ENCODE data around the gene FCRLA. TPM values are rescaled to one million over a fixed set of nuclear protein-coding genes. Genes with fewer than 3 reads are reported as not detected.
"Not testable (repeated sequence)": the region's sequence is repeated elsewhere in the genome, so short reads cannot be mapped to it uniquely, and the experiment has no call there.

Gene FCRLA
- under 1 TPM; 0.36 to 0.48 (median 0.42) TPM for polyA plus RNA-seq

- Mint-ChIP-seq H3K4me1 (no peaks in the 10 kb centered on the region), H3K4me3 (no peak within 1 kb of the TSS), H3K9me3 (no peaks in the 10 kb centered on the region), H3K36me3 (peaks cover 0 to 6% (median 0%) of the 10 kb centered on the region in 3 donors), H3K27ac (no peak within 1 kb of the TSS), H3K27me3 (ENCODE audit: low read depth in 3 of 3) (no peaks in the 10 kb centered on the region)
- DNase-seq, result no peak
Measured at GRCh38 chr1:161706482-161707347, at the start of gene FCRLA. TSS of gene FCRLA (plus strand) at chr1:161707229. CDS start at chr1:161707265, 36 bp downstream.

GRCh38 chr1:161658524-161658923 is 48.5 kb upstream of the FCRLA start:
- H3K4me1 Mint-ChIP-seq; H3K36me3 Mint-ChIP-seq; H3K9me3 Mint-ChIP-seq; H3K27ac Mint-ChIP-seq; H3K27me3 Mint-ChIP-seq (ENCODE audit: low read depth in 3 of 3); H3K4me3 Mint-ChIP-seq; DNase-seq: not testable (repeated sequence)

GRCh38 chr1:161661660-161662311 is 45.2 kb upstream of the FCRLA start:
- DNase-seq, result peak; percentile 31 to 62 (median 61)
- not testable (repeated sequence) for H3K4me3 Mint-ChIP-seq; H3K4me1 Mint-ChIP-seq; H3K36me3 Mint-ChIP-seq; H3K27me3 Mint-ChIP-seq (ENCODE audit: low read depth in 3 of 3); H3K27ac Mint-ChIP-seq; H3K9me3 Mint-ChIP-seq

GRCh38 chr1:161662684-161663339 is 44.2 kb upstream of the FCRLA start, which contains the start of gene FCGR2B:
TSS of gene FCGR2B (plus strand) at chr1:161663143. CDS start at chr1:161663242, 99 bp downstream.
- H3K4me3 Mint-ChIP-seq; H3K9me3 Mint-ChIP-seq; H3K4me1 Mint-ChIP-seq; H3K27ac Mint-ChIP-seq; DNase-seq; H3K36me3 Mint-ChIP-seq; H3K27me3 Mint-ChIP-seq (ENCODE audit: low read depth in 3 of 3): not testable (repeated sequence)

- H3K4me1 Mint-ChIP-seq; DNase-seq; H3K27ac Mint-ChIP-seq; H3K9me3 Mint-ChIP-seq; H3K4me3 Mint-ChIP-seq; H3K27me3 Mint-ChIP-seq (ENCODE audit: low read depth in 3 of 3); H3K36me3 Mint-ChIP-seq: not testable (repeated sequence)
Measured at GRCh38 chr1:161663569-161663968, 43.5 kb upstream of the FCRLA start.

- H3K27me3 Mint-ChIP-seq (ENCODE audit: low read depth in 3 of 3); H3K36me3 Mint-ChIP-seq; H3K4me1 Mint-ChIP-seq: not testable (repeated sequence)
Measured at GRCh38 chr1:161664689-161665088, 42.3 kb upstream of the FCRLA start.

GRCh38 chr1:161671045-161672020 is 35.7 kb upstream of the FCRLA start:
- not testable (repeated sequence) for H3K9me3 Mint-ChIP-seq; H3K27me3 Mint-ChIP-seq (ENCODE audit: low read depth in 3 of 3); H3K36me3 Mint-ChIP-seq; DNase-seq; H3K27ac Mint-ChIP-seq; H3K4me3 Mint-ChIP-seq; H3K4me1 Mint-ChIP-seq

More at GRCh38 chr1:161664689-161665088, 42.3 kb upstream of the FCRLA start:
- H3K27ac Mint-ChIP-seq, H3K4me3 Mint-ChIP-seq, H3K9me3 Mint-ChIP-seq, DNase-seq: not testable (repeated sequence)

GRCh38 chr1:161673437-161673836 is 33.6 kb upstream of the FCRLA start:
- H3K9me3 Mint-ChIP-seq; DNase-seq; H3K27me3 Mint-ChIP-seq (ENCODE audit: low read depth in 3 of 3); H3K36me3 Mint-ChIP-seq; H3K4me3 Mint-ChIP-seq; H3K4me1 Mint-ChIP-seq; H3K27ac Mint-ChIP-seq: not testable (repeated sequence)

GRCh38 chr1:161674447-161674846 is 32.6 kb upstream of the FCRLA start:
- H3K4me3 Mint-ChIP-seq; H3K4me1 Mint-ChIP-seq; H3K9me3 Mint-ChIP-seq; H3K27me3 Mint-ChIP-seq (ENCODE audit: low read depth in 3 of 3); H3K36me3 Mint-ChIP-seq; DNase-seq: not testable (repeated sequence)
- peak overlapping the region in 1 of 6 donors; percentile 74 for H3K27ac Mint-ChIP-seq

- H3K4me3 Mint-ChIP-seq; H3K27me3 Mint-ChIP-seq (ENCODE audit: low read depth in 3 of 3); DNase-seq; H3K4me1 Mint-ChIP-seq; H3K9me3 Mint-ChIP-seq; H3K27ac Mint-ChIP-seq; H3K36me3 Mint-ChIP-seq: not testable (repeated sequence)
Measured at GRCh38 chr1:161674908-161675307, 32.1 kb upstream of the FCRLA start.

GRCh38 chr1:161676441-161676840 is 30.6 kb upstream of the FCRLA start:
- peak overlapping the region in 3 of 6 donors; percentile 1 to 83 (median 51) for H3K27ac Mint-ChIP-seq
- H3K27me3 Mint-ChIP-seq (ENCODE audit: low read depth in 3 of 3), result peaks cover 1 to 3% (median 1%) of the 10 kb centered on the region in 3 donors
- H3K4me1 Mint-ChIP-seq, result no peaks in the 10 kb centered on the region
- DNase-seq, result no peak
- H3K9me3 Mint-ChIP-seq, result no peaks in the 10 kb centered on the region
- no peak overlapping the region for H3K4me3 Mint-ChIP-seq
- no peaks in the 10 kb centered on the region for H3K36me3 Mint-ChIP-seq

- no peak overlapping the region for H3K4me3 Mint-ChIP-seq
- DNase-seq, result no peak
- peaks cover 0 to 1% (median 1%) of the 10 kb centered on the region in 3 donors for H3K27me3 Mint-ChIP-seq (ENCODE audit: low read depth in 3 of 3)
- H3K27ac Mint-ChIP-seq, result peak overlapping the region in 2 of 6 donors; percentile 1 to 83
- no peaks in the 10 kb centered on the region for H3K9me3 Mint-ChIP-seq
- H3K4me1 Mint-ChIP-seq, result no peaks in the 10 kb centered on the region
- H3K36me3 Mint-ChIP-seq, result no peaks in the 10 kb centered on the region
Measured at GRCh38 chr1:161676958-161677689, 29.9 kb upstream of the FCRLA start.

- Mint-ChIP-seq H3K27ac (no peak overlapping the region), H3K27me3 (ENCODE audit: low read depth in 3 of 3) (peaks cover 0 to 3% (median 1%) of the 10 kb centered on the region in 3 donors), H3K9me3 (no peaks in the 10 kb centered on the region), H3K4me1 (no peaks in the 10 kb centered on the region), H3K4me3 (no peak overlapping the region), H3K36me3 (no peaks in the 10 kb centered on the region)
- no peak for DNase-seq
Measured at GRCh38 chr1:161678500-161678899, 28.5 kb upstream of the FCRLA start.
